Karpas-422 (cell line): ENCODE measurements around the gene AIG1. TPM values are rescaled to one million over a fixed set of nuclear protein-coding genes. Genes with fewer than 3 reads are reported as not detected.
A peak's percentile ranks its signal among the peaks of the same experiment; 100 is the strongest.

Experiments used
- DNase-seq: peaks from one replicate; pipeline ENCODE4 v3.0.0-alpha.2; 2015
- H2AFZ ChIP-seq: fragments of 200-600 bp; sonication (generic); 2 replicates; pipeline ENCODE4 v1.6.1; 2014; ENCODE audit warnings: antibody characterized with exemption, low read length, mixed read lengths
- H3K27ac ChIP-seq: fragments of 200-600 bp; sonication (generic); 2 replicates; pipeline ENCODE4 v1.5.1; 2014; ENCODE audit warnings: mild to moderate bottlenecking, low read length, moderate library complexity
- H3K27me3 ChIP-seq: fragments of 200-600 bp; sonication (generic); 2 replicates; pipeline ENCODE4 v1.6.1; 2014; ENCODE audit warnings: low read length, mixed read lengths
- H3K36me3 ChIP-seq: fragments of 200-600 bp; sonication (generic); 2 replicates; pipeline ENCODE4 v1.6.1; 2014; ENCODE audit warnings: low read length, mixed read lengths; ENCODE audit not compliant: insufficient read depth
- H3K4me1 ChIP-seq: fragments of 200-600 bp; sonication (generic); 2 replicates; pipeline ENCODE4 v1.6.1; 2014; ENCODE audit warnings: mild to moderate bottlenecking, low read length, mixed read lengths
- H3K4me2 ChIP-seq: fragments of 200-600 bp; sonication (generic); 2 replicates; pipeline ENCODE4 v1.6.1; 2014; ENCODE audit warnings: low read length, low read depth, mild to moderate bottlenecking; ENCODE audit not compliant: poor library complexity, severe bottlenecking
- H3K4me3 ChIP-seq: fragments of 200-600 bp; sonication (generic); 2 replicates; pipeline ENCODE4 v1.5.1; 2014; ENCODE audit warnings: mild to moderate bottlenecking, antibody characterized with exemption, low read length, mixed read lengths
- H3K79me2 ChIP-seq: fragments of 200-600 bp; sonication (generic); 2 replicates; pipeline ENCODE4 v1.6.1; 2014; ENCODE audit warnings: mild to moderate bottlenecking, low read length, mixed read lengths
- H3K9ac ChIP-seq: fragments of 200-600 bp; sonication (generic); 2 replicates; pipeline ENCODE4 v1.6.0; 2014; ENCODE audit warnings: low read length
- H3K9me2 ChIP-seq: fragments of 200-600 bp; sonication (generic), shearing (Covaris generic); replicated peaks from 2 replicates; pipeline ENCODE4 v1.6.0; 2014; ENCODE audit warnings: mild to moderate bottlenecking, low read length, moderate library complexity; ENCODE audit not compliant: insufficient read depth
- H3K9me3 ChIP-seq: fragments of 300-700, 200-600 bp; sonication (generic); 2 replicates; pipeline ENCODE4 v1.6.1; 2014; ENCODE audit warnings: low read length, mixed read lengths
- H4K20me1 ChIP-seq: fragments of 200-600 bp; sonication (generic); 2 replicates; pipeline ENCODE4 v1.6.1; 2014; ENCODE audit warnings: mild to moderate bottlenecking, antibody characterized with exemption, low read length, low read depth; ENCODE audit not compliant: insufficient read depth
- total RNA-seq: library from RNA; depleted of rRNA; stranded (reverse); fragments of >200 nt; shearing (Covaris generic); gene quantifications from 2 replicates; pipeline ENCODE4 v1.2.3, GENCODE V29; 2014; ENCODE audit warnings: low replicate concordance

AIG1 gene
- total RNA-seq, 1 experiment from 2014 or later = 10.2 TPM

DNA sequence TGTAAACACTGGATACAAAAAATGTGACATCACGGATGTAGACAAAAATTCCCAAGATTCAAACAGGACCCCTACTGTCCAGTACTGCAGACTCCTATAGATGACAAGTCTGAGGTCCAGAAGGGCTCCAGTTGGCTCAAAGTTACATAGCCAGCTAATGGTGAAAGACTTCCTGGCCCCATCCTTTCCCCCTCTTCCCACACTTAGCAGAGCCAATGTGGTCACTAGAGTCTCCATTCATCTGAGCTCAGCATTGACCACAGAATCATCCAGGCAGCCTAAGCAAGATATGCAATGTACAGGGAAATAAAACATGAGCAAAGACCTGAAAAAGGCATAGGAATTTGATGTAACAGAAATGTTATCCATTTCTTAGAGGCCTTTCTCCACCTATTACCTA is 209.3 kb downstream of the AIG1 start:
- Histone ChIP-seq H3K4me1 (no peaks in the 10 kb centered on the region), H3K79me2 (no peaks in the 10 kb centered on the region), H3K4me3 (no peak overlapping the region)

DNA sequence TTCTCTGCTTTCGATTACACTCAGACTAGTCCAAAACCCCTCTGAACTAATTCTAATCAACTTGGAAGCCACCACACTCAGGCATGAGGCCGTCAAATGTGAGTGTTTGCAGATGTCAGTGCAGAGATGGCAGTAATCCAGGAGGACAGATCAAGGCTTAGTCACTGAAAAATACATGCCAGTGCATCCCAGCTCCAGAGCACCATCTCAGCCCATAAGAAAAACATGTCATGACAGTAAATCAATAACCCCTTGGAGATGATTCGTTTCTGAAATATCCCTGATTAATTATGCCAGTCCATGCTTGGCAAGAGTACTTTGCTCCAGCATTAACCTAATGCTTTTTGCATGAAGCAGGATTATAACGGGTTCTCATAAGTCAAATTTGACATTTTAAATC is 210.3 kb downstream of the AIG1 start:
- H3K9me2 ChIP-seq = no peaks in the 10 kb centered on the region
- H3K27me3 ChIP-seq = no peaks in the 10 kb centered on the region
- no peak overlapping the region for H2AFZ ChIP-seq
- no peaks in the 10 kb centered on the region for H3K4me1 ChIP-seq
- no peak overlapping the region for H3K4me2 ChIP-seq
- H3K79me2 ChIP-seq = no peaks in the 10 kb centered on the region
- no peak for DNase-seq
- H3K27ac ChIP-seq = no peak overlapping the region
- H3K4me3 ChIP-seq = no peak overlapping the region
- H3K9ac ChIP-seq = no peak overlapping the region
- H3K36me3 ChIP-seq = no peaks in the 10 kb centered on the region
- H4K20me1 ChIP-seq = no peaks in the 10 kb centered on the region
- no peaks in the 10 kb centered on the region for H3K9me3 ChIP-seq

More for the DNA sequence above, 209.3 kb downstream of the AIG1 start:
- no peak overlapping the region for H3K27ac ChIP-seq
- H4K20me1 ChIP-seq = no peaks in the 10 kb centered on the region
- H3K4me2 ChIP-seq = no peak overlapping the region
- no peaks in the 10 kb centered on the region for H3K9me3 ChIP-seq
- H3K9ac ChIP-seq = no peak overlapping the region
- no peaks in the 10 kb centered on the region for H3K9me2 ChIP-seq
- H3K36me3 ChIP-seq = no peaks in the 10 kb centered on the region
- H2AFZ ChIP-seq = no peak overlapping the region
- H3K27me3 ChIP-seq = no peaks in the 10 kb centered on the region
- no peak for DNase-seq

DNA sequence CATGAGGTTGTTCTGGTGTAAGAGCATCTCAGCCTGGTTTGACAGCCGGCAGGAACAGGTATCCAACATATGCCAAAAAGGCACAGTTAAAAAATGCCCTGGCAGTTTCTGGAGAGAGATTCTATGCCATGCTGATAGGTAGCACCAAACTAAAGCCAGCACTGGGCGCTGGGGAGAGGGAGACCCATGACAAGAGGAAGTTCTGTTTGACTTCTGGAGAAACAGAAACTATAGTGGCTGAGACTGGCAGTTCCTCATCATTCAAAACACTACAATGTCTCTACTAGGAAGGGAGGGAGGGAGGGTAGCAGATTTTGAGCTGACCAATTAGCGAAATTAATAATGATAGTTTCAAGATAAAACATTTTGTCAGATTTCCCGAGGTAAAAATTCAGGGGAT is 215.7 kb downstream of the AIG1 start:
- DNase-seq = peak; percentile 46
- Histone ChIP-seq H3K9me3 (no peaks in the 10 kb centered on the region), H4K20me1 (no peaks in the 10 kb centered on the region), H3K4me1 (no peaks in the 10 kb centered on the region), H3K79me2 (no peaks in the 10 kb centered on the region), H3K36me3 (no peaks in the 10 kb centered on the region), H3K27ac (no peak overlapping the region), H3K4me2 (no peak overlapping the region), H3K27me3 (no peaks in the 10 kb centered on the region), H3K4me3 (no peak overlapping the region), H2AFZ (no peak overlapping the region), H3K9me2 (no peaks in the 10 kb centered on the region), H3K9ac (no peak overlapping the region)

DNA sequence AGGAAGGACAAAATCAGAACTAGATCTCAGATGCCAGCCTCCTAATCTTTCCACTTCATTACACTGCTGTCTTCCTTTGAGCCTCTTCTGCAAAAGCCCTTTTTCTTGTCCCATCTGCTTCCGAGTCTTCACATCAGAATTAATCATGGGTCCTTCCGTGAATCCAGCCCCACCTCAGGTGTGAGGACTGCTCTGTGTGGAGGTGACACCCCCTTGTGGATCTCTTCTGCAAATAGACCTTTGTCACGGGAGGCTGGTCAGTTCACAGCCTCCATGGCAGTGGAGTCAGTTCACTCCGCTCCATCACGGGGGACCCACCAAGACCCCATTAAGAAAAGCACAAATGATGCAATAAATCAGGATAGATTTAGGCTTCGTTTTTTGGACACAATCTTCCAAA is 218.7 kb downstream of the AIG1 start:
- Histone ChIP-seq H3K9me2 (no peaks in the 10 kb centered on the region), H3K9ac (no peak overlapping the region), H3K79me2 (no peaks in the 10 kb centered on the region), H2AFZ (no peak overlapping the region), H3K27ac (no peak overlapping the region), H3K9me3 (no peaks in the 10 kb centered on the region), H3K4me1 (no peaks in the 10 kb centered on the region), H3K4me3 (no peak overlapping the region), H3K27me3 (no peaks in the 10 kb centered on the region), H4K20me1 (no peaks in the 10 kb centered on the region), H3K36me3 (no peaks in the 10 kb centered on the region), H3K4me2 (no peak overlapping the region)
- peak; percentile 46 for DNase-seq

DNA sequence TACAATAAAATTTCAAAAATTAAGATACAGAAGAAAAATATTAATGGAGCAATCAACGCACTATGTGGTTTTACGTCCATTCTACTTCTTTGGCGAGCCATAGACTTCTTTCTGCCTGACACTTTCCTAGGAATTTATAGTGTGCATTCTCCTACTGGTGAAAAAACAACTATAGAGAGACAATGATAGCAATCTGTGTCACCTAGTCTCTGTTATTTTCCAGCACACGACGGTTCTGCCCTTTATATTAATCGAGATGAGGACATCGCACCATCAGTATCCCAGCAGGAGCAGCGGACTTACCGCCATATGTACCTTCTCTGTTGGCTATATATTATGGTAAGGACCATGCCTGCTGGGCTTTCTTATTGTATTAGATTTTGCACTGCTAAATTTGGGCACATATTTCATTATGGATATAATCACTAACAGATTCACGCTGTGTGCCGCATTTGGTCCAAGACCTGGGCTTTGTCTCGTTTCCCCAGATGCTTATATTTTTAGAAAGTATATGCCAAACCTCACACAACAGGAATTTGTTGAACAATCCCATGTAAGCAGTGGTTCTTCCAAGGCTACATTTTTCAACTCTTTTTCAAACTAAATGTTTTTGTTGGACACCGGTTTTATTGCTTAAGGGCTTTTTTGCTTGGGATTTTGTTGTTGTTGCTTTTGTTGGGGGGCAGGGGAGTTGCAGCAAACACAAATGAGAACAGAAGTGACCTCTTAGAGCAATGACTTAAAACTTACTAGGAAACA is 223.4 kb downstream of the AIG1 start:
- no peak for DNase-seq
- H3K4me1 ChIP-seq = no peaks in the 10 kb centered on the region
- H3K9me3 ChIP-seq = no peaks in the 10 kb centered on the region
- H2AFZ ChIP-seq = no peak overlapping the region
- no peaks in the 10 kb centered on the region for H3K79me2 ChIP-seq
- no peaks in the 10 kb centered on the region for H3K9me2 ChIP-seq
- H3K27me3 ChIP-seq = no peaks in the 10 kb centered on the region
- H3K27ac ChIP-seq = no peak overlapping the region
- no peaks in the 10 kb centered on the region for H4K20me1 ChIP-seq
- H3K36me3 ChIP-seq = no peaks in the 10 kb centered on the region
- no peak overlapping the region for H3K9ac ChIP-seq
- no peak overlapping the region for H3K4me2 ChIP-seq
- no peak overlapping the region for H3K4me3 ChIP-seq

DNA sequence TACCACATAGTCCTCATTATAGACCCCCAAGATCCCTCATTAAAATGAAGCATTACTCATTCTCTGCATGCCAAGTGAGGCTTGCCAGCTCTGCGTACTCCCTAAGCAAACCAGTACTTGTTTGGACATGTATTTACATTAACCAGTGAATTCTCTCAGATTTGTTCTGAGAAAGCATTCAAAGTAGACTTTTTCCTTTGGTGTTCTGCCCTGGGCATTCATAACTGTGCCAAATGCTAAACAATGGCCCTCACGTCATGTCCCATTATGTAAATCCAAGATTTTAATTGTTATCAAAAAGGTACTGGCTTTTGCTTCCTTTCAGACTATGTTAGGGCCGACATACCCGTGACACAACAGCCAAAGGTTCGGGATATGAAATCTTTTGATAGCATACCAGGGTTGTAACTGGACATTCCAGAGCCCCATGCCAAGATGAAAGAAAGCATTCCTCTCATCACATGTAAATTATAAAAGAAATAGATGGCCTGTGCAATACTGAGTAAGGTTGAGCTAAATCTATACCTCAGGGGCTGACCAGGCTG is 225.6 kb downstream of the AIG1 start:
- Histone ChIP-seq H3K36me3 (no peaks in the 10 kb centered on the region), H2AFZ (no peak overlapping the region), H3K4me2 (no peak overlapping the region), H3K9ac (no peak overlapping the region), H4K20me1 (no peaks in the 10 kb centered on the region), H3K79me2 (no peaks in the 10 kb centered on the region), H3K4me1 (no peaks in the 10 kb centered on the region), H3K9me3 (no peaks in the 10 kb centered on the region), H3K27ac (no peak overlapping the region), H3K4me3 (no peak overlapping the region), H3K27me3 (no peaks in the 10 kb centered on the region), H3K9me2 (no peaks in the 10 kb centered on the region)
- no peak for DNase-seq

DNA sequence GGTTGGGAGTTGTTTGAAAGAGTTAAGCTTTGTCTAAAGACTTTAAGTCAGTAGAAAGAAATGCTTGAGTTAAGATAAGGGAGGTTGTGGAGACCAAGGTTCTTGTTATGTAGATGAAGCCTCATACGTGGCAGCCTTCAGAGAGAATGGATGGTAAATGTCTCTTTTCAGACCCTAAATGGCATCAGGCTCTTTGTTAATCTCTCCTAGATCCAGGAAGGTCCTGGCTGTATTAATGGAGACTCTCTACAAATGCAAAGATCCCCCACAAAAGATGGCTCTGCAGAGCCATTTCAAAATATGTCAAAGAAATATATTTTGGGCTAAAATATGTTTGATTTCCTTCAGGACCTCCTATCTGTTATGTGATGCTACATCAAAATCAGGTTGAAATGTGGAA is 228.2 kb downstream of the AIG1 start:
- no peaks in the 10 kb centered on the region for H3K79me2 ChIP-seq
- DNase-seq = no peak
- no peaks in the 10 kb centered on the region for H3K27me3 ChIP-seq
- H3K9me3 ChIP-seq = no peaks in the 10 kb centered on the region
- H2AFZ ChIP-seq = no peak overlapping the region
- H3K4me1 ChIP-seq = no peaks in the 10 kb centered on the region
- no peaks in the 10 kb centered on the region for H3K9me2 ChIP-seq
- no peaks in the 10 kb centered on the region for H4K20me1 ChIP-seq
- H3K4me3 ChIP-seq = no peak overlapping the region
- H3K9ac ChIP-seq = no peak overlapping the region
- no peak overlapping the region for H3K4me2 ChIP-seq
- H3K27ac ChIP-seq = no peak overlapping the region
- H3K36me3 ChIP-seq = no peaks in the 10 kb centered on the region

DNA sequence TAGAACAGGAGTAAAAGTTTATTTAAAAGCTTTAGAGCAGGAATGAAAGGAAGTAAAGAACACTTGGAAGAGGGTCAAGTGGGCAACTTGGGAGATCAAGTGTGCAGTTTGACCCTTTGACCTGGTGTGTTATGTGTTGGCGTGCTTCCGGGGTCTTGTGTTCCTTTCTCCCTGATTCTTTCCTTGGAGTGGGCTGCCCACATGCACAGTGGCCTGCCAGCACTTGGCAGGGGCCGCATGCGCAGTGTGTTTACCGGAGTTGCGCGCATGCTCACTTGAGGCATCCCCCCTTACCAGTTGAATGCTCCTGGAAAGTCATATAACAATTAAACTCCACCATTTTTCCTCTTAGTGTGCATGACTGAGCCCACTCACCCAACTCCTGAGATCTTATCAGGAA is 229.5 kb downstream of the AIG1 start:
- no peak overlapping the region for H3K4me2 ChIP-seq
- no peaks in the 10 kb centered on the region for H3K36me3 ChIP-seq
- no peaks in the 10 kb centered on the region for H3K9me3 ChIP-seq
- H3K9me2 ChIP-seq = no peaks in the 10 kb centered on the region
- no peak for DNase-seq
- H3K27me3 ChIP-seq = no peaks in the 10 kb centered on the region
- H4K20me1 ChIP-seq = no peaks in the 10 kb centered on the region
- no peak overlapping the region for H2AFZ ChIP-seq
- no peak overlapping the region for H3K9ac ChIP-seq
- H3K4me1 ChIP-seq = no peaks in the 10 kb centered on the region
- no peak overlapping the region for H3K4me3 ChIP-seq
- H3K79me2 ChIP-seq = no peaks in the 10 kb centered on the region
- H3K27ac ChIP-seq = no peak overlapping the region
